CD4-positive, alpha-beta T cell treated with Interleukin-15 for 1 hour (primary cell): ENCODE measurements around the gene CHST9.

Experiments
- DNase-seq: peaks from one replicate; pipeline ENCODE4 v3.0.0-alpha.2; 2020

The CHST9 gene

DNA sequence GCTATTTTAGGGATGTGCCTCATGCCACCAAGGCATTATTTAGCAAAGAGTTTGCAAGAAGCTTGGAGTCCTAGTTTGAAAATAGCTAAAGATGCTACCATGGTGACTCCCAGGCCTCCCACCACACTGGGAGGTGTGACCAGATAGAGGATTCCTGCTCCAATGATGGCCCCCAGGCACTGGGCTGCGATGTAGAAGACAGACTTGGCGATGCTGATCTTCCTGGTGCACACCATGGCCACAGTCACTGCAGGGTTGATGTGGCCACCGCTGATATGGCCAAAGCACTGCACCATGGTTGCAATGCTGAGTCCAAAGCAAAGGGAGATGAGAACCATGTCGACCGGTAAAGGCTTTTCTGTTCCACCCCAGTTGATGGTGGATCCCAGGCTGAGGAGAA is 323.0 kb downstream of the CHST9 start:
- DNase-seq = no peak
